ENCODE measurements around the gene AGAP1.

AGAP1 gene

DNA sequence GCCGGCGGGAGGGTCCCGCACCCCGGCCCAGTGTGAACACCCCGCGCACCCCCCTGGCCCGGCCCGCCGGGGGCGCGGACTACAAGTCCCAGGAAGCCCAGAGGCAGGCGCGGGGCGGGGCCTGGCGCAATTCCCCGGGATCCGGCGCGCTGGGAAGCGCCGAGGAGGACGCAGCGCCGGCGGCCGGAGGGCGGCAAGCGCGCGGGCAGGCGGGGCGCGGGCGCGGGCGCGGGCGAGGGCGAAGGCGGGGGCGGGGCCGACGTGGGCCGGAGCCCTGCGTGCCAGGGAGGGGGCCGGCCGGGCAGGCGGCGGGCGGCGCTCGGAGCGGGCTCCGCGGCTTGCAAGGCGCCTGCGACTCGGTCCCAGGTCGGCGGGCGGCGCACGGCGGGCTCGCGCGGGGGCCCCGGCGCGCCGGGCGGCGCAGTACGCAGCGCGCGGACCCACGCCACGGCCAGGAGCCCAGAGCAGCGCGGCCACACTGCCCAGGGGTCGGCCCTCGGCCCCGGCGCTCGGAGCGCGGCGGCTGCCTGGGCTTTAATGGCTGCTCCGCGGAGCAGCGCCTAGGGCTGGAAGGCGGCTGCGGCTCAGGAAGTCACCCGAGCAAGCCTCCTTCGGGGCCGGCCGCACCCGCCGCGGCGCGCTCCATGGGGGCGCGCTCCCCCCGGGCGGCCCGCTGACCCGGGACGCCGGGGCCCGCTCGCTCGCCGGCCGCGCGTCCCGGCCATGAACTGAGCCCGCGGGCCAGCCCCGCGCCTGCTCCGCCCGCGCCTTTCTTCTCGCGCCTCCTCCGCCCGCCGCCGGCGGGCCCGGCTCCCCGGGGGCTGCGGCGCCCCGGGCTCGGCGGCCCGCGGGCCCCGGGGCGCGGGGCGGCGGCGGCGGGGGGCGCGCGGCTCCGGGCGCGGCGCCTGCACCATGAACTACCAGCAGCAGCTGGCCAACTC, at the start of gene AGAP1:
Gene AGAP1 (plus strand): TSS at position 269 of the 941 bp plus-strand sequence.
- TF ChIP-seq CTCF (IDR thresholded peaks at IDR 0.05): no peak
- H3K27ac ChIP-seq: peak within 1 kb of the TSS; percentile 70 to 92
- DNase-seq (ENCODE audit: low spot score): peak; percentile 89
- H3K4me3 ChIP-seq: peak within 1 kb of the TSS; percentile 88

- no peak overlapping the region for H3K4me3 ChIP-seq
- DNase-seq (ENCODE audit: low spot score): no peak
- H3K27ac ChIP-seq: no peak overlapping the region
- TF ChIP-seq CTCF (IDR thresholded peaks at IDR 0.05): no peak
Measured at GRCh38 chr2:235444101-235444597, 49.7 kb upstream of the AGAP1 start.

DNA sequence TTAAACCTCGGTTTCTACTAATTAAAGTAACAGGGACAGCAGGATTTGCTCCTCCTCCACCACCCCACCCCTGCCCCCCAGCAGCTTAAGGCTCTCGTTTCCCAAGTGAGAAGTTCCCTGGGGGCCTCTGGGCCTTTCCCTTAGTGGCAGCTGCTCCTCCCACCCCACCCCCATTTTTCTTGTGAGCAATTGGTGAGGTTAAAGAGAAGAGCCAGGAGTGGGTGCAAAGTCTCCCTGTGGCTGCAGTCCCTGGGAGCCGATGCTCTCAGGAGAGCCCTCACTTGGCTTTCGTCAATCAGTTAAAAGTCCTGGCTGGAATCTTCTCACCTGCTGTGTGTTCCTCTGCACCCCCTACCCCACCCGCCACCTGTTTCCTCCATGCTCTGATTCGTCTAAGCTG, 48.7 kb upstream of the AGAP1 start:
- no peak overlapping the region for H3K4me3 ChIP-seq
- H3K27ac ChIP-seq: no peak overlapping the region
- TF ChIP-seq CTCF (IDR thresholded peaks at IDR 0.05): no peak
- DNase-seq (ENCODE audit: low spot score): no peak

- TF ChIP-seq CTCF (IDR thresholded peaks at IDR 0.05): no peak
Measured at GRCh38 chr2:235446082-235446481, 47.8 kb upstream of the AGAP1 start.

DNA sequence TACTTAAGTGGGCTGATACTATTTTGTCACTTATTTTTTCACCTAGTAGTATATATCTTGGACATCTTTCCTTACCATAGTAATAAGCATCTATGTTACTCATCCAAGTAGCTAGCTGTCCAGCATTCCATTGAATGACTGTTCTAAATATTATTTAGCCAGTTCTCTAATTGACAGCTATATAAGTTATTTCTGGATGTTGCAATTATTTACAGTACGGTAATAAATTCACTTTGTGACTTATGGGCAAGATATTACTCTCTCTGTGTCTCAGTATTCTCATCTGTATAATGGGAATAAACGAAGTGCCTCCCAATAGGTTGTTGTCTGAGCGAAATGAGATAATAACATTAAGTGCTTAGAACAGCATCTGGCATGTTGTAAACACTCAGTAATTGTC, 46.6 kb upstream of the AGAP1 start:
- no peak overlapping the region for H3K27ac ChIP-seq
- H3K4me3 ChIP-seq: no peak overlapping the region
- no peak for TF ChIP-seq CTCF (IDR thresholded peaks at IDR 0.05)
- DNase-seq (ENCODE audit: low spot score): no peak

More at GRCh38 chr2:235446082-235446481, 47.8 kb upstream of the AGAP1 start:
- DNase-seq (ENCODE audit: low spot score): no peak
- Histone ChIP-seq H3K4me3 (no peak overlapping the region), H3K27ac (no peak overlapping the region)

GRCh38 chr2:235449568-235449967, 44.3 kb upstream of the AGAP1 start:
- TF ChIP-seq CTCF (IDR thresholded peaks at IDR 0.05): no peak
- H3K4me3 ChIP-seq: no peak overlapping the region

More at GRCh38 chr2:235449568-235449967, 44.3 kb upstream of the AGAP1 start:
- DNase-seq (ENCODE audit: low spot score): peak; percentile 11
- no peak overlapping the region for H3K27ac ChIP-seq
